COLO829 (cell line): ENCODE data around the gene ANO2.

ENCODE experiments used
- DNase-seq: peaks from one replicate; pipeline ENCODE4 v3.0.0; 2012; ENCODE audit warnings: low spot score

ANO2 gene

DNA sequence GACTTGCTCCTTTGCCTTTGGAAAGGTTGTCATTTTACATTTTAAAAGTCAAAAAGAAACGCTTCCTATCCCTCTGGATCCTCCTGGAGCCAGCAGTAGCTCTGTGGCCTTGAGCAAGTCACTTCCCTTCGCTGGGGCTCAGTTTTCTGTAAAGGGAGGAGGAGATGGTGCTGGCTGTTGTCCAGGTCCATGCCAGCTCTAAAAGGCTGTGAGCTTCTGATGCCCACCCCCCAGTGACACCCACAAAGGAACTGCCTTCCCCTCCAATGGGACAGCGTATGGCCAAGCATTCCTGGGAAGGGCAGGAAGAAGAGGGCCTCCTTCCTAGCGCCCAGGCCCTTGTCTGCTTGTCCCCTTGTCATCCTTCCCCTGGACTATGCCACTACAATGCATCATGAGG is 431.7 kb downstream of the ANO2 start:
- DNase-seq = no peak
